Left ventricle myocardium superior (tissue), 1 donor: Measurements from ENCODE around the gene ZFPM1. TPM values are rescaled to one million over a fixed set of nuclear protein-coding genes. Genes with fewer than 3 reads are reported as not detected.

Experiments used
- ATAC-seq: fragments of 200-7000 bp; cut with Tn5 transposase; one replicate; pipeline ENCODE4 v1.9.1; 2020; ENCODE audit warnings: mild to moderate bottlenecking, moderate library complexity
- DNase-seq: peaks from one replicate; pipeline ENCODE4 v3.0.0-alpha.2; 2020
- intact Hi-C: fragments of 100-400 bp; cut with micrococcal nuclease; formaldehyde crosslinking; loops from one replicate; pipeline ENCODE4 v1.11.0; 2022
- total RNA-seq: library from RNA; stranded (reverse); fragmentation: NEBNext Ultra II Directional; extraction: Animal tissue kit (Norgen Biotek cat#: 25700); gene quantifications from one replicate; pipeline ENCODE4 v1.2.1, GENCODE V29; 2021
- donor health status: DM: no; HTN: yes; CAD: no; lungs with severe emphysema.

Gene ZFPM1
- total RNA-seq, 1 donor from 2014 or later = 3.5 TPM

DNA sequence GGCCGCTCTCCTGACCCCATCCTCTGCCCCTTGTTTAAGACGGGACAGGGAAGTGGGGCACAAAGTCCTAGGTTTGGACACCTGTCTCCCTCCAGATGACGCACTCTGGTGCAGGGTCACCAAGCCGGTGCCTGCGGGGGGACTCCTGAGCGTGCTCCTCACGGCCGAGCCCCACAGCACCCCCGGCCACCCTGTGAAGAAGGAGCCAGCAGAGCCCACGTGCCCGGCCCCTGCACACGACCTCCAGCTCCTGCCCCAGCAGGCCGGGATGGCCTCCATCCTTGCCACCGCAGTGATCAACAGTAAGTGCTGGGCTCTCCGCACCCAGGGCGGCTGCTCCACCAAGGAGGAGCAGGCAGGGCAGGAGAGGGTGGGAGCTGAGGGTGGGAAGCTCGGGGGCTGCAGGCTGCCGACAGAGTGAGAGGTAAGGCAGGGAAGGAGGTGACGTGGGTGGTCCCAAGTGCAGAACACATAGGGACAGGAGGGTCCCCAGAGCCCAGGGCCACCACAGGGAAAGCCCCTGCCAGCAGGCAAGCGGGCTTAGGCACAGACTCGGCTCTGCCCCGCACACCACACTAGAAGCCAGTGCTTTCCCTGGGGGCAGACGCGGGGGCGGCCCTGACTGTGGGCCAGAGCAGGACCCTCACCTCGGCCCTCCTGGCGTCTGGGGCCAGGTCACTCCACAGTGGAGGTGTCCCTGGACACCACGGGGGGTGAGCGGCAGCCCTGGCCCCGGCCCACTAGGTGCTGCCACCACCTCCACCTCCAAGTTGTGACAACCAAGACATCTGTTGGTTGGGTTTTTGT, 75.1 kb downstream of the ZFPM1 start:
- intact Hi-C loops = loop anchor here (5.0 kb wide), 1 partner anchor 76 kb away; the partner anchor contains the start of gene ZFPM1
- no peak for ATAC-seq
- DNase-seq = peak; percentile 32

DNA sequence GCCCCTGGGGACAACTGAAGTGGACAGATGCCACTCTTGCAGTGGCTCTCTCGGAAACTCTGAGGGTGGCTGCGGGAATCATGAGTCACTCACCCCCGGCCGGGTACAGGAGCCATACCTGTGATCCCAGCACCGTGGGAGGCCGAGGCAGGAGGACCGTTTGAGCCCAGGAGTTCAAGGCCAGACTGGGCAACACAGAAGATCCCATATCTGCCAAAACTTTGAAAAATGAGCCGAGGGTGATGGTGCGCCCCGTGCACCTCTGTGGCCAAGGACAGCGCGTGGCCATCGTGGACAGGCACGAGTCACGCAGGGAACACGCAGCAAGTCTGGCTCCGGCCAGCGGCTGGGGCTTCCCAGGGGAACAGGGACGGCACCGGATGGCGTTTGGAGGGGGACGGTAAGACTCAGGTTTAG, 75.8 kb downstream of the ZFPM1 start:
- intact Hi-C loops = loop anchor here (5.0 kb wide), 1 partner anchor 77 kb away; the partner anchor contains the start of gene ZFPM1
- ATAC-seq (no peak), DNase-seq (peak; percentile 29)

DNA sequence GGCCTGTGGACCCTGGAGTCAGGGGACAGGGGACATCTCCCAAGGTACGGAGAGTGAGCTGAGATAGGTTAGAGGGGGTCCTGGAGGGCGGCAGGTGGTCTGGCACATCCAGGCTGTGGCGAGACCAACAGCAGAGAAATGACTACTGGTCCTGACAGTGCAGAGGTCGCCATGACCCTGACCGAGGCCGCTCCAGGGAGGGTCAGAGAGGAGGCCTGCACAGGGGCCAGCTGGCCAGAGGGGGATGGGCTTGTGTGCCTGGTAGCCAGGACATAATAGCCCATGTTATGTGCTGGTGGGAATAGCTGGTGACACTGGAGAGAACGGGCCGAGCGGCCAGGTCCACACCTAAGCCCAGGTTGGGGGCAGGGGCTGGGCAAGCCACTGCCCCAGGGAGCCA, 76.5 kb downstream of the ZFPM1 start:
- ATAC-seq = no peak
- intact Hi-C loops = loop anchor here (5.0 kb wide), 1 partner anchor 77 kb away; the partner anchor contains the start of gene ZFPM1
- peak; percentile 31 for DNase-seq

DNA sequence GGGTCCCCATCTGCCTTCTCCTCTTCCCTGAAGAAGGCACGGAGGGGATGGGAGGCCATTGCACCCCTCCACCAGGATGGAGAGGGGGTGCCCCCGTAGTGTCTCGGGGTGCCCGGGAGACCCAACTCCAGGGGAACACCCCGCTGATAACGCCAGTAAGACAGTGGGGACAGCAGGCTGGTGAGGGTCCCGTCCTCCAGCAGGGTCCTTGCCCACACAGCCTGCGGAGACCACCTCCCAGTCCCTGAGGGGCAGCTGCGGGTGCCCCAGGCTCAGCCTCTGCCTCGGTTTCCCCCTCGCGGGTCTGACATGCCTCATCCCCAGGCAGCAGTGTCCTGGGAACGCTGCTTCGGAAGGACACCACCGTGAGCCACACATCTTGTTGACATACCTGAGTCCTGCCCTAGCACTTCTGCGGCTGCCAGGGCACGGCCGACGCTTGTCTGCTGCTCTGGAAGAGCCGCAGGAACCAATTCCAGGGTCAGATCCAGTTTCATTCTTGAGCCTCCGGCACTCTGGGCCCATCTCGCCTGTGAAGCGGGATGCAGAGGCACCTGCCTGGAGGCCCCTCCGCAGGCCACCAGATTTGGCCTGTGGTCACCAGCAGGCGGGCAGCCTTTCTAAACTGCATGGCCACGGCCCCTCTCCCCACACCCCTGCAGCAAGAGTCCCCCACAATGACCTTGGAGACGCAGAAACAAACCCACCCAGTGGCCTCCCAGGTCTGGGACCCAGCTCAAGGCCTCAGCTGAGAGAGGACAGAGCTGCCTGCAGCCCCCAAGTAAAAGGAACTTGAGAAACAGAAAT, 77.2 kb downstream of the ZFPM1 start:
- intact Hi-C loops = no loop called here
- DNase-seq (peak; percentile 35), ATAC-seq (no peak)

DNA sequence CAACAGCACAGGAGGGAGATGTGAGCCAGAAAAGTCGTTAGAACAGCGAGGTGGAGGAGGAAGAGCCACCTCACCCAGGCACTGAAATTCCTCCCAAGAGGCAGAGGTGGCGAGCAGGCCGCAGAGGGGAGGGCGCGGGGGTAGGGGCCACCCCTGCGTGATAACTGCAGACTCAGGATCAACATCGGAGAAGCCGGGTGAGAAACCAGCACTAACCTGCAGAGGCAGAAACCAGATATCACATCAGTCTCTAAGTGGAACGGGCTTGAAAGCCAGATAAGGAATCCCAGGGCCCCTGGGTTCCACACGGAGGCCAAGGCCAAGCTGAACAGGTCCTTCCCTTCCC, 77.8 kb downstream of the ZFPM1 start:
- intact Hi-C loops = no loop called here
- ATAC-seq (no peak), DNase-seq (no peak)

DNA sequence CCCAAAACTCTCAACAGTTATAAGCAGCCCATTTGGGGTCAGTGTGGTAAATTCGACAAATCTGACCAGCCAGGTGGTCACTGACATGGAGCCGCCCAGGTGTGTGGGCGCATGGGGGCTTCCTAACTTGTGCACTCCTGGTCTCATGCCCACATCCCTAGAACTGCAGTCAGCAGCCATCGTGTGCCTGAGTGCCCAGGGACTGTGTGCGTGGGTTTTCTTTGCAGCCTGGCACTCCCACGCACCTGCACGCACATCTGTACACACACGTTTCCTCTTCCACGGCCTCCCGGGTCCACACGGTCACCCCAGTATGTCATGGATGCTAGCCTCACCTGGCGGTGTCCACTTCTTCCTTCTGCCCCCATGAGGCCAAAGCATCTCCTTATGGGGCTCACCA, 78.3 kb downstream of the ZFPM1 start:
- intact Hi-C loops = no loop called here
- ATAC-seq (no peak), DNase-seq (no peak)

DNA sequence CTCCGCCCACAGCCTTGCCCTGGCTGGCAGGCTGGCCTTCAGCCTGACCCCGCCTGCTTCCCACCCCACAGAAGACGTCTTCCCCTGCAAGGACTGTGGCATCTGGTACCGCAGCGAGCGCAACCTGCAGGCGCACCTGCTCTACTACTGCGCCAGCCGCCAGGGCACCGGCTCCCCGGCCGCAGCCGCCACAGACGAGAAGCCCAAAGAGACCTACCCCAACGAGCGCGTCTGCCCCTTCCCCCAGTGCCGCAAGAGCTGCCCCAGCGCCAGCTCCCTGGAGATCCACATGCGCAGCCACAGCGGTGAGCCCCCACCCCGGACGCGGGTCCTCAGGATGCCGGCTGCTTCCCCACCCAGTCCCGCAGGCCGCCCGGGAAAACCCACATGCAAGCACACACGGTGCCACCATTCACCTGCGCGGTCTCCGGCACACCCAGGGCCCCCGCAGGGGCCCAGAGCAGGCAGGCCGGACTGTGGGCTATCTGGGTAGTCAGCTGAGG, 78.9 kb downstream of the ZFPM1 start:
- intact Hi-C loops = no loop called here
- no peak for ATAC-seq
- peak; percentile 39 for DNase-seq

DNA sequence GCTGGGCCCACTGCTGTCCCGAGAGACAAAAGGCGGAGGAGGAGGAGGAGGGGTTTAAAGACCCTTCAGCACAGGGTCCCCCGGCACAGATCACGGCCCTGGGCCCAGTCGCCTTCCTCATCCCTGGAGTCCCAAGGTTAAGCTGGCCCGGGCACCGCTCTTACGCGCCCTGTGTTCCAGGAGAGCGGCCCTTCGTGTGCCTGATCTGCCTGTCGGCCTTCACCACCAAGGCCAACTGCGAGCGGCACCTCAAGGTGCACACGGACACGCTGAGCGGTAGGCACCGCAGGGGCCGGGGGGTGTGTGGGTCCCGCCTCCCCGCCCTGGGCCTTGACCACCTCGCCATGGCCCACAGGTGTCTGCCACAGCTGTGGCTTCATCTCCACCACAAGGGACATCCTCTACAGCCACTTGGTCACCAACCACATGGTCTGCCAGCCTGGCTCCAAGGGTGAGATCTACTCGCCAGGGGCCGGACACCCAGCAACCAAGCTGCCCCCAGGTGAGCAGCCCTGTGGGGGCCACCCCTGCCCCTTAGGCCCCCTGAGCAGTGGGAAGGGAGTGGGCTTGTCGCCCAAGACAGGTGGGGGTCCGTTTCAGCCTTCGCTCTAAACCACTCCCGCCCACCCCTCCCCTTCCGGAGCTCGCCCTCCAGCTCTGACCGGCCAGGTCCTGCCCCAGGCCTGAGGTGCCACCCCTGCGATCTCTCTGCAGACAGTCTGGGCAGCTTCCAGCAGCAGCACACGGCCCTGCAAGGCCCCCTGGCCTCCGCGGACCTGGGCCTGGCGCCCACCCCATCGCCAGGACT, 79.6 kb downstream of the ZFPM1 start:
- ATAC-seq (no peak), DNase-seq (peak; percentile 33)
- intact Hi-C loops = no loop called here

DNA sequence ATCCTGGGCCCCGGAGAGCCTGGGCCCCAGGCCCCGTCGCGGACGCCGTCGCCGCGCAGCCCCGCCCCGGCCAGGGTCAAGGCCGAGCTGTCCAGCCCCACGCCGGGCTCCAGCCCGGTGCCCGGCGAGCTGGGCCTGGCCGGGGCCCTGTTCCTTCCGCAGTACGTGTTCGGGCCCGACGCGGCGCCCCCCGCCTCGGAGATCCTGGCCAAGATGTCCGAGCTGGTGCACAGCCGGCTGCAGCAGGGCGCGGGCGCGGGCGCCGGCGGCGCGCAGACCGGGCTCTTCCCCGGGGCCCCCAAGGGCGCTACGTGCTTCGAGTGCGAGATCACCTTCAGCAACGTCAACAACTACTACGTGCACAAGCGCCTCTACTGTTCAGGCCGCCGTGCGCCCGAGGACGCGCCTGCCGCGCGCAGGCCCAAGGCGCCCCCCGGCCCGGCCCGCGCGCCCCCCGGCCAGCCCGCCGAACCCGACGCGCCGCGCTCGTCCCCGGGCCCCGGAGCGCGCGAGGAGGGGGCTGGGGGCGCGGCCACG, 80.4 kb downstream of the ZFPM1 start:
- intact Hi-C loops = no loop called here
- peak; percentile 12 for ATAC-seq
- peak; percentile 49 for DNase-seq

DNA sequence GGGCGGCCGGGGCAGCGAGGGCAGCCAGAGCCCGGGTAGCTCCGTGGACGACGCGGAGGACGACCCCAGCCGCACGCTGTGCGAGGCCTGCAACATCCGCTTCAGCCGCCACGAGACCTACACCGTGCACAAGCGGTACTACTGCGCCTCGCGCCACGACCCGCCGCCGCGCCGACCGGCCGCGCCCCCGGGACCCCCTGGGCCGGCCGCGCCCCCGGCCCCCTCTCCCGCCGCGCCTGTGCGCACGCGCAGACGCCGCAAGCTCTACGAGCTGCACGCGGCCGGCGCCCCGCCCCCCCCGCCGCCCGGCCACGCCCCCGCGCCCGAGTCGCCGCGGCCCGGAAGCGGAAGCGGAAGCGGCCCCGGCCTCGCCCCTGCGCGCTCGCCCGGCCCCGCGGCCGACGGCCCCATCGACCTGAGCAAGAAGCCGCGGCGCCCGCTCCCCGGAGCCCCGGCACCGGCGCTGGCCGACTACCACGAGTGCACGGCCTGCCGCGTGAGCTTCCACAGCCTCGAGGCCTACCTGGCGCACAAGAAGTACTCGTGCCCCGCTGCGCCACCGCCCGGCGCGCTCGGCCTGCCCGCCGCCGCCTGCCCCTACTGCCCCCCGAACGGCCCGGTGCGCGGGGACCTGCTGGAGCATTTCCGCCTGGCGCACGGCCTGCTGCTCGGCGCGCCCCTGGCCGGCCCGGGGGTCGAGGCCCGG, 81.0 kb downstream of the ZFPM1 start:
- peak; percentile 64 for ATAC-seq
- DNase-seq = peak; percentile 91
- intact Hi-C loops = no loop called here

DNA sequence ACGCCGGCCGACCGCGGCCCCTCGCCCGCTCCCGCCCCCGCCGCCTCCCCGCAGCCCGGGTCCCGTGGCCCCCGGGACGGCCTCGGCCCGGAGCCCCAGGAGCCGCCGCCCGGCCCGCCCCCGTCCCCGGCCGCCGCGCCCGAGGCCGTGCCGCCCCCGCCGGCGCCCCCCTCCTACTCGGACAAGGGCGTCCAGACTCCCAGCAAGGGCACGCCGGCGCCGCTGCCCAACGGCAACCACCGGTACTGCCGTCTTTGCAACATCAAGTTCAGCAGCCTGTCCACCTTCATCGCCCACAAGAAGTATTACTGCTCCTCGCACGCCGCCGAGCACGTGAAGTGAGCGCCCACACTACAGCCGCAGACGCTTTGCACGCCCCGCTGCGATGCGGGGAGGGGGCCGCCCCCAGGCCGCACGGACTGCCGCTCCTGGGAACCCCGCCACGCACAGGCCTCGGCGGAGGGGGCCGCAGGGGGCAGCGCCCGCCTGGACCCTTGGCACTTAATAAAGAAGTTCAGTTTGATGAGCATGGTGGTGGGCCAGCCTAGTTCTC, 81.6 kb downstream of the ZFPM1 start:
- ATAC-seq = peak; percentile 27
- peak; percentile 79 for DNase-seq
- intact Hi-C loops = no loop called here

DNA sequence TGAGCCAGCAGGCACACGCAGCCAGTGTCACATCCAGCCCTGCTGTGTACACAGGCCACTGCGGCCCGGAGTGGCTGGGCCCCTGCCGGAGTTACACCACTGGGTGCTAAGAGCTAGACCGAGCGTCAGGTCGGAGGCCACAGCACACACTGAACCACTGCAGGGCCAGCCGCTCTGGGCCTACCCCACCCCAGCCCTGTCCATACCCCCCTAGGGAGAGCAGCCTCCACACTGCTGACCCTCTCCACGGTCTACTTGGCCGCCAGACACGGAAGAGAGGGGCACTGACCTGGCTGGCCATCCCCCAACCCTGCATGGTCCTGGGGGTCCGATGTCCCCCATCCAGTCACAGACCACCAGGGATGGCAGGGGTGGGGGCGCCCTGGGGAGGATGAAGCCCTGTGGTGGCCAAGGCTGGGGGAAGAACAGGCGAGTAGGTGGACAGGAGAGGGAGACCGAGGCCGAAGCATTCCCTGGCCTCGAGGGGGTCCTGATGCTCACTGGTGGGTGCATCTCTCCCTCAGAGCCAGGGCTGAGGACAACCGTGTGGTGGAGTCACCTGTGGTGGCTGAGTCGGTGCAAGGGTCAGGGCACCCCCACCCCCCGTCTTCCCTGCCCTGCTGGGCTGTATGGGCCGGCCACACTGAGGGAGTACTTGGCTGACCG, 82.2 kb downstream of the ZFPM1 start:
- ATAC-seq (peak; percentile 10), DNase-seq (peak; percentile 47)
- intact Hi-C loops = no loop called here

DNA sequence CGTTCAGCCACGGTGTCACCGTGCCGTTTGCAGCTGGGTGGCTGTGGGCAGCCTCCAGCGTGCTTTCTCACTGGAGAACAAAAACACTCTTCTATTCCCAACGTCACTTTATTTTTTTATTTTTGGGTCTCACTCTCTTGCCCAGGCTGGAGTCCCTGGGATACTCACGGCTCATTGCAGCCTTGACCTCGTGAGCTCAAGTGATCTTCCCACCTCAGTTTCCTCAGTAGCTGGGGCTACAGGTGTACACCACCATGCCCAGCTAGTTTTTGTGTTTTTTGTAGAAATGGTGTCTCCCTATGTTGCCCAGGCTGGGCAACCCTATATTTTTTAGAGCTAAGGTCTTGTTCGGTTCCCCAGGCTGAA, 82.8 kb downstream of the ZFPM1 start:
- no peak for DNase-seq
- intact Hi-C loops = no loop called here
- no peak for ATAC-seq

DNA sequence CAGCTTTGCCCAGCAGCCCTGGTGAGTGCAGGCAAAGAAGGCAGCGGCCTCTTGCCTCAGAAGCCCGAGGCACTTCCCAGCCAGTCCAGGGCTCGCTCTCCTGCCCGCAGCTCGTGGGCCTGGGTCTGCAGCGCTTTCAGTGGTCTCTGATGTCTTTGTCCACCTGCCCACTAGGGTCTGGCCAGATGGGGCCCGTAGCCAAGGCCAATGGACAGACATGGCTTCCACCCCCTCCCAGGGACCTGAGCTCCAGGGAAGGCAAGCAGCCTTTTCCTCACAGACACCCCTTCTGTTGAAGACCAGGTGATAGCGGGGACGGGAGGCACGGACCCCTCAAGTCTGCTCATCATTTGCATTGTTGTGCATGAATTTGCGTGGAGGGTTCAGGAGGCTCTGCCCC, 83.4 kb downstream of the ZFPM1 start:
- intact Hi-C loops = no loop called here
- ATAC-seq = no peak
- peak; percentile 22 for DNase-seq

DNA sequence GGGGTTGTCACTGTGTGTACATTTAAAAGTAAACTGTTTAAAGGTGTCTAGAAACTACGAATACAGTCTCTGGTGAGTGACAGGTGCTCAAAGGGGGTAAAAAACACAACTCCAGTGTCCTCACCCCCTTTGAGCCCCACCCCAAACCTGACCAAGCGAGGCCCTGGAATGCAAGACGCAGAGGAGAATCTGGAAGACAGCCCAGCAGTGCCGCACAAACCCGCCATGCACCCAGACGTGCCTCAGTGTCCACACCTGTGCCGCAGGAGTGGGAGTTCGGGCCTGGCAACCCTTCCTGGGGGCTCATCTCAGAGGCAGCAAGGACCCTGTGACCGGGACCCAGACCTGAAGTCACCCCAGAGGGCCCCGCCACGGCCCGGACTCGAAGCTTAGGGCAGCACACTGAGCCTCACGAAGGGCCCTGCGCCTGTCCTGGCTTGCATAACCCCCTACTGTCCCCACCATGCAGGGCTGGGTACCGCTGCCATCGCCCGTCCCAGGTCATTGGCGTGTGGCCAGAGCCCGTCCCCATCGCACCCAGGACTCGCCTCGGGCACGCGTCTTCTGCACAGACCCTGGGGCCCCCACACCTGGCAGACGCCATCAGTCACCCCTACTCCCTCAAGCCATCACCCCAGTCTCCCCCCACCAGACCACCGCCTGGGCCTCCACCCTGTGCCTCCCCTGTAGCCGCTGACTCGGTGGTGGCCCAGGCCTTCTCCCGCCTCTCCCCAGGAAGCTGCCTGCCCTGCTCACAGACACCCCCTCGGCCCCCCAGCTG, 84.1 kb downstream of the ZFPM1 start:
- DNase-seq (peak; percentile 32), ATAC-seq (no peak)
- intact Hi-C loops = no loop called here

DNA sequence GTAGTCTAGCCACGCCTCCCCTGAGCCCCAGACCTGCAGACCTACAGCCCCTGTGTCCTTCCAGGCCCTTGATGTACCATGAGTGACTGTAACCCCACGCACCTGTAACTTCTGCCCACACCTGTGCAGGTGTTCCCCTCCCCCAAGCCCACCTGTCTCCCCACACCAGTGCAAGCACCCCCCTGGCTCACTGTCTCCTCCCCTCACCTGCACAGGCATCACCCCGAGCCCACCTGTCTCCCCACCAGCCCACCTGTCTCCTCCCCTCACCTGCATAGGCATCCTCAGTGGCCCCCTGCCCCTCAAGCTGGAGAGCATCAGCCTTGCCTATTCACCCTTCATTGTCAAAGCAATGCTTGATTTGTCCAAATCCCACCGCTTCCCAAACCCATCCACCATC, 84.8 kb downstream of the ZFPM1 start:
- intact Hi-C loops = no loop called here
- DNase-seq (peak; percentile 27), ATAC-seq (no peak)
